ENCODE measurements around the gene SOS1.

SOS1 gene

DNA sequence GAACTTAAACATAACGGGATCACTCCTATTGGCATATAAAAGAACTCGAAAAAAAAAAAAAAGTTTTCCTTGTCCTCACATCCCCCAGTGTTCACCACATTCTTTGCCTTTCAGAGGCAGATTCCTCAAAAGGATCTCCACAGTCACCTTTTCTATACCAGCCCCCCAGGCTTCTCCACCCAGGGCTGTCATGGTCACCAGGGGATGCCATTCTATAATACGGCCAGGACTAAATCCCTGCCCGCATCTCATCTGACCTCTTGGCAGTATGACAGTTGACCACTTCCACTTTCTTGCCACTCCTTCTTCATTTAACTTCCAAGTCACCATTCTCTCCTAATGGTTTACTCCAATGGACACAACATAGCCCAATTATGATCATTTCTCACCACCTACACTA, 29.3 kb downstream of the SOS1 start:
- H3K79me2 ChIP-seq (ENCODE audit: insufficient read depth, low read depth): peaks cover 80% of the 10 kb centered on the region
- TF ChIP-seq, protein P1, sequence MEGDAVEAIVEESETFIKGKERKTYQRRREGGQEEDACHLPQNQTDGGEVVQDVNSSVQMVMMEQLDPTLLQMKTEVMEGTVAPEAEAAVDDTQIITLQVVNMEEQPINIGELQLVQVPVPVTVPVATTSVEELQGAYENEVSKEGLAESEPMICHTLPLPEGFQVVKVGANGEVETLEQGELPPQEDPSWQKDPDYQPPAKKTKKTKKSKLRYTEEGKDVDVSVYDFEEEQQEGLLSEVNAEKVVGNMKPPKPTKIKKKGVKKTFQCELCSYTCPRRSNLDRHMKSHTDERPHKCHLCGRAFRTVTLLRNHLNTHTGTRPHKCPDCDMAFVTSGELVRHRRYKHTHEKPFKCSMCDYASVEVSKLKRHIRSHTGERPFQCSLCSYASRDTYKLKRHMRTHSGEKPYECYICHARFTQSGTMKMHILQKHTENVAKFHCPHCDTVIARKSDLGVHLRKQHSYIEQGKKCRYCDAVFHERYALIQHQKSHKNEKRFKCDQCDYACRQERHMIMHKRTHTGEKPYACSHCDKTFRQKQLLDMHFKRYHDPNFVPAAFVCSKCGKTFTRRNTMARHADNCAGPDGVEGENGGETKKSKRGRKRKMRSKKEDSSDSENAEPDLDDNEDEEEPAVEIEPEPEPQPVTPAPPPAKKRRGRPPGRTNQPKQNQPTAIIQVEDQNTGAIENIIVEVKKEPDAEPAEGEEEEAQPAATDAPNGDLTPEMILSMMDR (conservative IDR thresholded peaks at IDR 0.05; ENCODE audit: low read depth, low read length): no peak
- peaks cover 67% of the 10 kb centered on the region for H3K4me1 ChIP-seq (ENCODE audit: low read depth, poor library complexity, severe bottlenecking)
- H3K27me3 ChIP-seq (ENCODE audit: insufficient read depth, low read depth): no peaks in the 10 kb centered on the region
- no peak overlapping the region; the same call in 1 of the 2 replicates for H3K27ac ChIP-seq
- no peak overlapping the region for H2AFZ ChIP-seq (ENCODE audit: low read depth)
- H4K20me1 ChIP-seq (ENCODE audit: insufficient read depth): no peaks in the 10 kb centered on the region
- no peak overlapping the region for H3K4me3 ChIP-seq (IDR thresholded peaks at IDR 0.05; ENCODE audit: insufficient read depth, low read depth, low read length)
- peak overlapping the region; percentile 4; the same call in 1 of the 2 replicates for H3K4me2 ChIP-seq
- H3K36me3 ChIP-seq (ENCODE audit: insufficient read depth): no peaks in the 10 kb centered on the region
- H3K9ac ChIP-seq: no peak overlapping the region

GRCh38 chr2:39091063-39091462, 29.8 kb downstream of the SOS1 start:
- Histone ChIP-seq H3K9ac (no peak overlapping the region), H3K4me1 (ENCODE audit: low read depth, poor library complexity, severe bottlenecking) (peaks cover 63% of the 10 kb centered on the region), H2AFZ (ENCODE audit: low read depth) (no peak overlapping the region), H4K20me1 (ENCODE audit: insufficient read depth) (no peaks in the 10 kb centered on the region), H3K27ac (no peak overlapping the region), H3K4me3 (IDR thresholded peaks at IDR 0.05; ENCODE audit: insufficient read depth, low read depth, low read length) (no peak overlapping the region), H3K4me2 (no peak overlapping the region), H3K36me3 (ENCODE audit: insufficient read depth) (no peaks in the 10 kb centered on the region), H3K79me2 (ENCODE audit: insufficient read depth, low read depth) (peaks cover 80% of the 10 kb centered on the region), H3K27me3 (ENCODE audit: insufficient read depth, low read depth) (no peaks in the 10 kb centered on the region)
- TF ChIP-seq, protein P1 (conservative IDR thresholded peaks at IDR 0.05; ENCODE audit: low read depth, low read length): no peak

- H3K36me3 ChIP-seq (ENCODE audit: insufficient read depth): no peaks in the 10 kb centered on the region
- no peak overlapping the region for H3K9ac ChIP-seq
- H3K4me2 ChIP-seq: no peak overlapping the region
- peaks cover 39% of the 10 kb centered on the region; the same call in 1 of the 2 replicates for H3K79me2 ChIP-seq (ENCODE audit: insufficient read depth, low read depth)
- no peaks in the 10 kb centered on the region for H4K20me1 ChIP-seq (ENCODE audit: insufficient read depth)
- no peak overlapping the region for H3K27ac ChIP-seq
- no peak overlapping the region for H3K4me3 ChIP-seq (IDR thresholded peaks at IDR 0.05; ENCODE audit: insufficient read depth, low read depth, low read length)
- H2AFZ ChIP-seq (ENCODE audit: low read depth): no peak overlapping the region
- H3K4me1 ChIP-seq (ENCODE audit: low read depth, poor library complexity, severe bottlenecking): no peaks in the 10 kb centered on the region
- H3K27me3 ChIP-seq (ENCODE audit: insufficient read depth, low read depth): no peaks in the 10 kb centered on the region
- TF ChIP-seq, protein P1 (conservative IDR thresholded peaks at IDR 0.05; ENCODE audit: low read depth, low read length): no peak
Observed at GRCh38 chr2:39080152-39080551, 40.7 kb downstream of the SOS1 start.

DNA sequence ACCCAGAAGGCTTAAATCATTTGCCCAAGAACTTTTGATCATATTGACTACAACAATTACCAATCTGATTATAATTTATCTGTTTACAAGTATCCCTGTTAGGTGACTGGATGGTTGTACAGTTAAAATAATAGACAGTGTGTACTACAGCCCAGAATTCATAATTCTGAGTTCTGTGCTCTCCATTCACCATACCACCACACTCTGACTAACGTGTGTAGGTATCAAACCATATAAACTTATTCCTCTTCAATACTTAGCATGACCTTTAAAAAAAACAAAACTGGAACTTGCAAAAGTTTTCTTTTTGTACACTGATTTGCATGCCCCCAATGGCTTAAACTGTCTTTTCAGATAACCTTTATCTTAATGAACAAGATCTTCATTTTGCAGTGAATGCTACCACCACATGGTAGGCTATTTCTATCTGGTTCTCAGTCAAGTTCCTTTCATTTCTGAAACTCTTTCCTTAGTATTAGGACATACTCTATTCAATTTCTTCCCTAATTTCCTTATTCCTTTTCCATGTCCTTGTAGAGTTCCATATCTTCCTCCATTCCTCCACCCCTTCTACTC, 50.9 kb downstream of the SOS1 start:
- Histone ChIP-seq H4K20me1 (ENCODE audit: insufficient read depth) (no peaks in the 10 kb centered on the region), H3K9ac (no peak overlapping the region), H3K4me1 (ENCODE audit: low read depth, poor library complexity, severe bottlenecking) (peaks cover 6% of the 10 kb centered on the region), H3K27ac (no peak overlapping the region), H3K4me3 (IDR thresholded peaks at IDR 0.05; ENCODE audit: insufficient read depth, low read depth, low read length) (no peak overlapping the region), H2AFZ (ENCODE audit: low read depth) (no peak overlapping the region), H3K27me3 (ENCODE audit: insufficient read depth, low read depth) (no peaks in the 10 kb centered on the region), H3K4me2 (no peak overlapping the region), H3K36me3 (ENCODE audit: insufficient read depth) (no peaks in the 10 kb centered on the region), H3K79me2 (ENCODE audit: insufficient read depth, low read depth) (peaks cover 22% of the 10 kb centered on the region; the same call in 1 of the 2 replicates)
- TF ChIP-seq, protein P1 (conservative IDR thresholded peaks at IDR 0.05; ENCODE audit: low read depth, low read length): no peak

All from KMS-11 (cell line).